ENCODE data around the gene NDRG4.

- no peak for TF ChIP-seq CTCF (conservative IDR thresholded peaks at IDR 0.05 in 1 of 2, IDR thresholded peaks at IDR 0.05 in 1 of 2; ENCODE audit: low read depth in 1 of 2, low read length in 2 of 2)
- no peak for TF ChIP-seq EZH2 (IDR thresholded peaks at IDR 0.05; ENCODE audit: low read length, missing control alignments)
These were observed 38.9 kb upstream of the NDRG4 start for GRCh38 chr16:58461056-58461455.
